ENCODE data around the gene TNK2. TPM values are rescaled to one million over a fixed set of nuclear protein-coding genes. Genes with fewer than 3 reads are reported as not detected.

TNK2 gene
- total and polyA plus RNA-seq, 2 of the 13 experiments (the other 11 are each of a cell fraction or from before 2014, with no cell fraction given), result 4.6 to 5.8 TPM

GRCh38 chr3:195914648-195915473 is 6.5 kb upstream of the TNK2 start (continued):
- TF ChIP-seq HOMEZ (CRISPR knock-in tag; IDR thresholded peaks at IDR 0.05; ENCODE audit: low read depth) (peak; percentile 48; the same call in 1 of the 2 replicates), ZNF496 (CRISPR knock-in tag; IDR thresholded peaks at IDR 0.05; ENCODE audit: insufficient replicate concordance) (no peak), SOX6 (IDR thresholded peaks at IDR 0.05) (no peak), SOX6 (CRISPR knock-in tag; IDR thresholded peaks at IDR 0.05) (0 out of 2 replicates have a peak, but pooled peaks have one; percentile 16), ZNF788 (CRISPR knock-in tag; IDR thresholded peaks at IDR 0.05; ENCODE audit: borderline replicate concordance) (peak; percentile 40; the same call in 1 of the 2 replicates), ZBTB39 (CRISPR knock-in tag; IDR thresholded peaks at IDR 0.05) (no peak), ZNF644 (CRISPR knock-in tag; IDR thresholded peaks at IDR 0.05; ENCODE audit: low read depth) (peak; percentile 43; the same call in 1 of the 2 replicates), STAG1 (CRISPR knock-in tag; IDR thresholded peaks at IDR 0.05) (peak; percentile 86), SRSF4 (IDR thresholded peaks at IDR 0.05; ENCODE audit: low read depth, low read length, poor library complexity, severe bottlenecking) (no peak), THAP7 (CRISPR knock-in tag; IDR thresholded peaks at IDR 0.05) (no peak), KDM3A (CRISPR knock-in tag; IDR thresholded peaks at IDR 0.05; ENCODE audit: low read depth) (0 out of 2 replicates have a peak, but pooled peaks have one; percentile 59), SAP130 (CRISPR knock-in tag; IDR thresholded peaks at IDR 0.05; ENCODE audit: low read depth) (peak; percentile 58), NR2F1 (CRISPR knock-in tag; IDR thresholded peaks at IDR 0.05) (no peak), NR2F6 (IDR thresholded peaks at IDR 0.05) (no peak), NR2F6 (CRISPR knock-in tag; IDR thresholded peaks at IDR 0.05) (peak; percentile 65; the same call in 1 of the 2 replicates), IKZF5 (CRISPR knock-in tag; IDR thresholded peaks at IDR 0.05) (peak; percentile 61; the same call in 1 of the 2 replicates), SOX5 (CRISPR knock-in tag; IDR thresholded peaks at IDR 0.05; ENCODE audit: borderline replicate concordance) (peak; percentile 38; the same call in 1 of the 2 replicates), ZBTB33 (CRISPR knock-in tag; IDR thresholded peaks at IDR 0.05) (peak; percentile 37; the same call in 1 of the 2 replicates)
- TF ChIP-seq, protein P1, sequence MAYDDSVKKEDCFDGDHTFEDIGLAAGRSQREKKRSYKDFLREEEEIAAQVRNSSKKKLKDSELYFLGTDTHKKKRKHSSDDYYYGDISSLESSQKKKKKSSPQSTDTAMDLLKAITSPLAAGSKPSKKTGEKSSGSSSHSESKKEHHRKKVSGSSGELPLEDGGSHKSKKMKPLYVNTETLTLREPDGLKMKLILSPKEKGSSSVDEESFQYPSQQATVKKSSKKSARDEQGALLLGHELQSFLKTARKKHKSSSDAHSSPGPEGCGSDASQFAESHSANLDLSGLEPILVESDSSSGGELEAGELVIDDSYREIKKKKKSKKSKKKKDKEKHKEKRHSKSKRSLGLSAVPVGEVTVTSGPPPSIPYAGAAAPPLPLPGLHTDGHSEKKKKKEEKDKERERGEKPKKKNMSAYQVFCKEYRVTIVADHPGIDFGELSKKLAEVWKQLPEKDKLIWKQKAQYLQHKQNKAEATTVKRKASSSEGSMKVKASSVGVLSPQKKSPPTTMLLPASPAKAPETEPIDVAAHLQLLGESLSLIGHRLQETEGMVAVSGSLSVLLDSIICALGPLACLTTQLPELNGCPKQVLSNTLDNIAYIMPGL (CRISPR knock-in tag; IDR thresholded peaks at IDR 0.05; ENCODE audit: borderline replicate concordance in 1 of 2, low read depth in 1 of 2), result peak; percentile 75 to 88
